Progenitor cell of endocrine pancreas (in vitro differentiated cells): ENCODE results near the gene HBA2. TPM values are rescaled to one million over a fixed set of nuclear protein-coding genes. Genes with fewer than 3 reads are reported as not detected.
A peak's percentile ranks its signal among the peaks of the same experiment; 100 is the strongest.
"Not testable (repeated sequence)": the region's sequence is repeated elsewhere in the genome, so short reads cannot be mapped to it uniquely, and the experiment has no call there.

Experiments used
- DNase-seq: peaks from one replicate; pipeline ENCODE4 v3.0.0; 2021; ENCODE audit warnings: low spot score; ENCODE audit not compliant: unreplicated experiment
- H3K27ac Mint-ChIP-seq: 2 replicates; pipeline ENCODE4 v1.8.0; 2021; ENCODE audit warnings: mild to moderate bottlenecking, moderate library complexity, mixed read lengths
- H3K27me3 Mint-ChIP-seq: 2 replicates; pipeline ENCODE4 v1.8.0; 2021; ENCODE audit warnings: mixed read lengths
- H3K36me3 Mint-ChIP-seq: 2 replicates; pipeline ENCODE4 v1.8.0; 2022; ENCODE audit warnings: mixed read lengths; ENCODE audit not compliant: insufficient read depth
- H3K4me1 Mint-ChIP-seq: 2 replicates; pipeline ENCODE4 v1.8.0; 2021; ENCODE audit warnings: low read depth, mixed read lengths
- H3K4me3 Mint-ChIP-seq: 2 replicates; pipeline ENCODE4 v1.8.0; 2021; ENCODE audit warnings: low read depth, mild to moderate bottlenecking, moderate library complexity, mixed read lengths
- H3K9me3 Mint-ChIP-seq: 2 replicates; pipeline ENCODE4 v1.8.0; 2021; ENCODE audit warnings: low read depth, mixed read lengths
- CTCF ChIP-seq: fragments of 200-600 bp; sonication (generic); IDR thresholded peaks from one replicate; pipeline ENCODE4 v1.5.0; 2021; ENCODE audit warnings: antibody characterized with exemption, mild to moderate bottlenecking; ENCODE audit not compliant: unreplicated experiment
- long read RNA-seq: library from polyadenylated mRNA; unstranded; transcript quantifications from one replicate; pipeline ENCODE4 v2.0.0, GENCODE V29; 2020
- total RNA-seq: library from RNA; stranded (reverse); gene quantifications from 2 replicates; pipeline ENCODE4 v1.2.1, GENCODE V29; 2021

The HBA2 gene
- not detected in 2 replicates for total RNA-seq
- long read RNA-seq = 0 reads

GRCh38 chr16:172374-172941 lies at the start of gene HBA2:
Gene HBA2 (plus strand): TSS chr16:172876. CDS start chr16:172913, 37 bp downstream.
- H3K4me3 Mint-ChIP-seq, H3K4me1 Mint-ChIP-seq, H3K27ac Mint-ChIP-seq: not testable (repeated sequence)

GRCh38 chr16:123558-124350 lies 48.9 kb upstream of the HBA2 start:
- H3K4me3 Mint-ChIP-seq, DNase-seq, H3K27me3 Mint-ChIP-seq, H3K4me1 Mint-ChIP-seq, H3K9me3 Mint-ChIP-seq, H3K27ac Mint-ChIP-seq, H3K36me3 Mint-ChIP-seq: not testable (repeated sequence)

More at GRCh38 chr16:172374-172941, at the start of gene HBA2:
- not testable (repeated sequence) for DNase-seq, H3K36me3 Mint-ChIP-seq, H3K9me3 Mint-ChIP-seq
- H3K27me3 Mint-ChIP-seq = peaks cover 67% of the 10 kb centered on the region

GRCh38 chr16:125011-125410 lies 47.7 kb upstream of the HBA2 start:
- Mint-ChIP-seq H3K36me3 (no peaks in the 10 kb centered on the region), H3K27ac (no peak overlapping the region), H3K27me3 (no peaks in the 10 kb centered on the region), H3K9me3 (no peaks in the 10 kb centered on the region), H3K4me3 (no peak overlapping the region), H3K4me1 (no peaks in the 10 kb centered on the region)
- DNase-seq = no peak
- TF ChIP-seq CTCF = no peak

GRCh38 chr16:129075-129474 lies 43.6 kb upstream of the HBA2 start:
- no peak overlapping the region for H3K4me3 Mint-ChIP-seq
- H3K27me3 Mint-ChIP-seq = no peaks in the 10 kb centered on the region
- no peaks in the 10 kb centered on the region for H3K4me1 Mint-ChIP-seq
- no peak for TF ChIP-seq CTCF
- no peaks in the 10 kb centered on the region for H3K9me3 Mint-ChIP-seq
- H3K27ac Mint-ChIP-seq = no peak overlapping the region
- H3K36me3 Mint-ChIP-seq = peaks cover 4% of the 10 kb centered on the region
- DNase-seq = no peak

GRCh38 chr16:130533-131173 lies 42.0 kb upstream of the HBA2 start:
- H3K4me3 Mint-ChIP-seq = no peak overlapping the region
- H3K27ac Mint-ChIP-seq = no peak overlapping the region
- DNase-seq = no peak
- no peak for TF ChIP-seq CTCF
- no peaks in the 10 kb centered on the region for H3K4me1 Mint-ChIP-seq
- no peaks in the 10 kb centered on the region for H3K9me3 Mint-ChIP-seq
- H3K27me3 Mint-ChIP-seq = no peaks in the 10 kb centered on the region
- peaks cover 6% of the 10 kb centered on the region for H3K36me3 Mint-ChIP-seq

GRCh38 chr16:132120-132519 lies 40.6 kb upstream of the HBA2 start:
- Mint-ChIP-seq H3K9me3 (no peaks in the 10 kb centered on the region), H3K27ac (peak overlapping the region; percentile 11), H3K4me1 (no peaks in the 10 kb centered on the region), H3K36me3 (peaks cover 8% of the 10 kb centered on the region), H3K27me3 (no peaks in the 10 kb centered on the region), H3K4me3 (no peak overlapping the region)
- DNase-seq = no peak
- TF ChIP-seq CTCF = no peak
